Psoas muscle (tissue), 8 donors: Measurements from ENCODE around the gene EHMT1. TPM values are rescaled to one million over a fixed set of nuclear protein-coding genes. Genes with fewer than 3 reads are reported as not detected.
"Not testable (repeated sequence)": the region's sequence is repeated elsewhere in the genome, so short reads cannot be mapped to it uniquely, and the experiment has no call there.

ENCODE experiments used
- ATAC-seq, 4 donors: fragments of 200-7000 bp; cut with Tn5 transposase; one replicate each; pipeline ENCODE4 v1.9.1; 2020; ENCODE audit warnings: moderate library complexity in 3 of 4, mild to moderate bottlenecking in 2 of 4
- DNase-seq, 2 donors: peaks; one replicate each; pipeline ENCODE4 v3.0.0-alpha.2; 2020
- H3K27ac ChIP-seq: fragments of 200-600 bp; one replicate; pipeline ENCODE4 v1.8.0; 2022
- H3K27me3 ChIP-seq, 3 donors: fragments of 200-600 bp in 1 of 3; one replicate each; pipeline versions ENCODE4 v1.6.1 to v1.8.0; 2013 to 2022; ENCODE audit warnings: low read length in 2 of 3, mild to moderate bottlenecking in 2 of 3, moderate library complexity in 1 of 3; ENCODE audit not compliant: insufficient read depth in 3 of 3
- H3K36me3 ChIP-seq, 2 donors: fragments of 200-600 bp in 1 of 2; one replicate each; pipeline versions ENCODE4 v1.6.1 to v1.8.0; 2013 to 2022; ENCODE audit warnings: low read depth in 1 of 2, mild to moderate bottlenecking in 1 of 2, moderate library complexity in 1 of 2; ENCODE audit not compliant: insufficient read depth in 1 of 2
- H3K4me1 ChIP-seq: fragments of 200-600 bp; one replicate; pipeline ENCODE4 v1.8.0; 2022
- H3K4me3 ChIP-seq: fragments of 200-600 bp; one replicate; pipeline ENCODE4 v1.8.0; 2022; ENCODE audit warnings: mild to moderate bottlenecking
- H3K9me3 ChIP-seq: fragments of 200-600 bp; one replicate; pipeline ENCODE4 v1.8.0; 2022
- WGBS, 3 donors: extraction: QIAGEN DNeasy Blood & Tissue Kit; methylation state at CpG; one replicate each; pipeline versions ENCODE4 v1.1.6 to v1.1.7; 2013; 5-methylcytosine and 5-hydroxymethylcytosine counted together
- intact Hi-C, 2 donors: fragments of 100-400 bp; cut with DNase I; formaldehyde crosslinking; loops; one replicate each; pipeline versions ENCODE4 v1.11.0 to v1.14.2; 2022
- polyA plus RNA-seq, 3 donors: library from polyadenylated mRNA; stranded (reverse); fragments of 200-250 nt; gene quantifications; one replicate each; pipeline ENCODE4 v1.2.3, GENCODE V29; 2013
- total RNA-seq, 4 donors: library from RNA; stranded (reverse); fragmentation: NEBNext Ultra II Directional in 2 of 4; extraction: Animal tissue kit (Norgen Biotek cat#: 25700) in 2 of 4; gene quantifications; one replicate each; pipeline versions ENCODE4 v1.2.1 to v1.2.4, GENCODE V29; 2021 to 2023
- TF ChIP-seq, protein P1 (sequence below): fragments of 200-600 bp; IDR thresholded peaks from one replicate; pipeline ENCODE4 v1.8.0; 2022; ENCODE audit warnings: antibody characterized with exemption
- donor health status: healthy with polysubstance abuse.
- donor health status: DM: no; HTN: no; CAD: no; lungs with moderate emphysema.
- donor health status: Bipolar disorder and iron deficiency.
- donor health status: healthy.
- donor health status: DM: yes; HTN: yes; CAD: no.
- donor health status: DM: no; HTN: no; CAD: no.
- donor health status: DM: no; HTN: no; CAD: no.
- donor health status: DM: yes; HTN: yes; CAD: no.

EHMT1 gene
- total and polyA plus RNA-seq, 7 donors, result 29.0 to 49.6 (median 31.2) TPM

DNA sequence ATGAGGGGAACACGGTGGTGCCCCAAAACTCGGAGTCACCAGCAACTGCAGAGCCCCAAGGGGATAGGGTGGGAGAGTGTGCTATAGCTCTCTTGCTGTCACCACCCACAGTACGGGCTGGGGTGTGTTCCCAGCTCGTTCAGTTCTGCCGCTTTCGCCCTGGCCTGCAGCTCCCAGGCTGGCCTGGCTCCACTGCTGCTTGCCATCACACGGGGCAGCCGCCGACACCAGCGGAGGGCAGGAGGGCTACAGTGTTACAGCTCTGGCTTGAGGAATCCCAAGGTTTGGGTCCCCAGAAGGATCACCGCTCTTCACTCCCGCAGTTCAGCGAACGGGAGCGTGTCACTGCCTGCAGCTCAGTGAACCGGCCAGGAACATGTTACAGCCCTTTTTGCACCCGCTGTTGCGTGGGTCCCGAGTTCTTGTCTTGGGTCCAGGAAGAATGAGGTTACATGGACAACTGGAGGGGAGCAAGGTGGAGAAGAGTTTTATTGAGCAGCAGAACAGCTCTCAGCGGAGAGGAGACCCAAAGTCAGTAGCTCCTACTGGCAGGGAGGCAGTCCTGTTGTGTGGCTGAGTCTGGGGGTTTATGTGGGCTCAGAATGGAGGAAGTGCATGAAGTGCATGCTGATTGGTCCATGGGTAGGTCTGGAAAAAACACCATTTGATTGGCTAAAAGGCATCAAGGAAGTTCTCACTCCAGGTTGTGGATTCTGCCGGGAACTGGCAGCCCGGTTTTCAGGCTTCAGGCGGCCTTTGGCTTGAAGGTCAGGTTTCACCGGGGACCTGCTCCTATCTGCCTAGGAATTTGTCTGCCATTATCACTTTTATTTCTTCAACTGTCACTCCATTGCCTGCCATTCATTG is 113.4 kb downstream of the EHMT1 start:
- peak overlapping the region; percentile 87 for H3K27ac ChIP-seq
- intact Hi-C loops, result no loop called here
- DNase-seq (no peak), ATAC-seq (peak; percentile 47 to 74 (median 62))
- H3K4me1 ChIP-seq, result peaks cover 31% of the 10 kb centered on the region
- WGBS, 3 donors, result 36 to 57% (median 39%) methylated on average over 24 of the region's 24 CpGs
- peak overlapping the region; percentile 53 for H3K4me3 ChIP-seq
- no peaks in the 10 kb centered on the region for H3K27me3 ChIP-seq
- TF ChIP-seq, protein P1, sequence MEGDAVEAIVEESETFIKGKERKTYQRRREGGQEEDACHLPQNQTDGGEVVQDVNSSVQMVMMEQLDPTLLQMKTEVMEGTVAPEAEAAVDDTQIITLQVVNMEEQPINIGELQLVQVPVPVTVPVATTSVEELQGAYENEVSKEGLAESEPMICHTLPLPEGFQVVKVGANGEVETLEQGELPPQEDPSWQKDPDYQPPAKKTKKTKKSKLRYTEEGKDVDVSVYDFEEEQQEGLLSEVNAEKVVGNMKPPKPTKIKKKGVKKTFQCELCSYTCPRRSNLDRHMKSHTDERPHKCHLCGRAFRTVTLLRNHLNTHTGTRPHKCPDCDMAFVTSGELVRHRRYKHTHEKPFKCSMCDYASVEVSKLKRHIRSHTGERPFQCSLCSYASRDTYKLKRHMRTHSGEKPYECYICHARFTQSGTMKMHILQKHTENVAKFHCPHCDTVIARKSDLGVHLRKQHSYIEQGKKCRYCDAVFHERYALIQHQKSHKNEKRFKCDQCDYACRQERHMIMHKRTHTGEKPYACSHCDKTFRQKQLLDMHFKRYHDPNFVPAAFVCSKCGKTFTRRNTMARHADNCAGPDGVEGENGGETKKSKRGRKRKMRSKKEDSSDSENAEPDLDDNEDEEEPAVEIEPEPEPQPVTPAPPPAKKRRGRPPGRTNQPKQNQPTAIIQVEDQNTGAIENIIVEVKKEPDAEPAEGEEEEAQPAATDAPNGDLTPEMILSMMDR, result no peak
- H3K9me3 ChIP-seq, result peaks cover 7% of the 10 kb centered on the region
- peaks cover 0 to 30% of the 10 kb centered on the region in 2 donors for H3K36me3 ChIP-seq

DNA sequence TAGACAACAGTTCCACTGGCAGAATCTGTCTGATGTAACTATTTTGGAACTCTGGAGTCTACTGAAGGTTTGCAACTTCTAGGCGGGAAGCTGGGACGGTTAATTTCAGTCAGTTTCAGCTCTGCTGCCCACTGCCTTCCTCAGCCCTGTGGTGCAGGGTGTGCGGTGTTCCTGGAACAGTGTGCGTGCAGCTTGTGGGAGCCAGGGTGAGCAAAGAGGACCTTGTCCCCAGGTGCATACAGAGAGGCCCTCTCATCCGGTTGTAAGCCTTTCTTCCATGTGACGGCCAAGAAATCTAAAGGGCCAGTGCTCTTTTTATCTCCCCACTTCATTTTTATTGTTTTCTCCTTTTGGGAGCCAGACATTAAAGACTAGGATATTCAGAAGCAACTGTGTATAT is 114.6 kb downstream of the EHMT1 start:
- Histone ChIP-seq H3K27me3 (no peaks in the 10 kb centered on the region), H3K36me3 (peaks cover 2 to 29% of the 10 kb centered on the region in 2 donors), H3K27ac (no peak overlapping the region), H3K4me1 (peaks cover 31% of the 10 kb centered on the region), H3K4me3 (no peak overlapping the region), H3K9me3 (peaks cover 7% of the 10 kb centered on the region)
- ATAC-seq (no peak), DNase-seq (no peak)
- intact Hi-C loops, result no loop called here
- TF ChIP-seq, protein P1, result no peak
- whole genome bisulfite sequencing, 3 donors, result 98 to 100% (median 98%) methylated on average over 6 of the region's 6 CpGs

DNA sequence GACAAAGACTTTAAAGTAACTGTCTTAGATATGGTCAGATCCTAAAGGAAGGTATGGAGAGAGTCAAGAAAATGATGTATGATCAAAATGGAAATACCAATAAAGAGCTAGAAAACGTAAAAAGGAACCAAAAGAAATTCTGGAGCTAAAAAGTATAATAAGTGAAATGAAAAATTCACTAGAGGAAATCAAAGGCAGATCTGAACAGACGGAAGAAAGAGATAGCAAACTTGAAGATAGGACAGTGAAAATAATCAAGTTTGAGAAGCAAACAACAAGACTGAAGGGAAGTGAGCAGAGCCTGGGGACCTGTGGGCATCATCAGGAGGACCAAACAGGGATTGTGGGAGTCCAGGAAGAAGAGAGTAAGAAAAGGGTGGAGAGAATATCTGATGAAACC is 115.4 kb downstream of the EHMT1 start:
- ATAC-seq, result no peak
- H3K27me3 ChIP-seq, result no peaks in the 10 kb centered on the region
- H3K4me3 ChIP-seq, result no peak overlapping the region
- no peak for DNase-seq
- peaks cover 2 to 21% of the 10 kb centered on the region in 2 donors for H3K36me3 ChIP-seq
- no peak overlapping the region for H3K27ac ChIP-seq
- peaks cover 7% of the 10 kb centered on the region for H3K9me3 ChIP-seq
- TF ChIP-seq, protein P1, result no peak
- intact Hi-C loops, result no loop called here
- 48 to 99% (median 96%) methylated on average over 2 of the region's 2 CpGs for WGBS, 3 donors
- H3K4me1 ChIP-seq, result peaks cover 31% of the 10 kb centered on the region

DNA sequence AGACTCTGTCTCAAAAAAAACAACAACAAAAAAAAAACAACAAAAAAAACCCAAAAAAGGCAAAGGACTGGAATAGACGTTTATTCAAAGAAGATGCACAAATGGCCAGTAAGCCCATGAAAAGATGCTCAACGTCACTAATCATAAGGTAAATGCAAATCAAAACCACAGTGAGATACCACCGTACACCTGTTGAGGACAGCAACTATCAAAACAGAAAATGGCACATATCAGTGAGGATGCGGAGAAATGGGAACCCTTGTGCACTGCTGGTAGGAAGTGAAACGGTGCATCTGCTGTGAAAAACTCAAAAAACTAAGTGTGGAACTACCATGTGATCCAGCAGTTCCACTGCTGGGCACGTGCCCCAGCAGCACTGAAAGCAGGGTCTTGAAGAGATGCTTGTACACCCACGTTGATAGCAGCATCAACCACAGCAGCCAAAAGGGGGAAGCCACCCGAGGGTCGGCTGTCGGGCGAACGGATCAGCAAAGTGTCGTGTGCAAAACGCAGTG is 119.4 kb downstream of the EHMT1 start:
- H3K36me3 ChIP-seq, H3K27ac ChIP-seq, H3K9me3 ChIP-seq, ATAC-seq, H3K4me1 ChIP-seq, intact Hi-C loops, H3K27me3 ChIP-seq, DNase-seq, H3K4me3 ChIP-seq: not testable (repeated sequence)
- 88 to 91% (median 89%) methylated on average over 6 of the region's 14 CpGs for WGBS, 3 donors

DNA sequence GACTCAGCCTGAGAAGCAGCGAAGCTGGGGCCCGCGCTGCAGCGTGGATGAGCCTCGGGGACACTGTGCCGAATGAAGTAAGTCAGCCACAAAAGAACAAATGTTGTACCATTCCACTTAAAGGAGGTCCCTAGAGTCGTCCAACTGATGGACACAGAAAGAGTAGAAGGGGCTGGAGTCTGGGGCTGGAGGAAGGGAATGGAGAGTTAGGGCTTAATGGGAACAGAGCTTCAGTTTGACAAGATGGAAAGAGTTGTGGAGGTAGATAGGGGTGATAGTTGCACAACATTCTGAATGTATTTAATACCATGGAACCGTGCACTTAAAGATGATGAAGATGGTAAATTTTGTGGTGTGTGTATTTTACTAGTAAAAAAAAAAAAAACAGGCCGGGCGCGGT is 119.9 kb downstream of the EHMT1 start:
- H3K27me3 ChIP-seq, result no peaks in the 10 kb centered on the region
- TF ChIP-seq, protein P1, result no peak
- no peak for ATAC-seq
- no peak overlapping the region for H3K27ac ChIP-seq
- no peaks in the 10 kb centered on the region for H3K4me1 ChIP-seq
- H3K9me3 ChIP-seq, result peaks cover 7% of the 10 kb centered on the region
- intact Hi-C loops, result no loop called here
- WGBS, 3 donors, result 90 to 96% (median 96%) methylated on average over 7 to 10 of the region's 11 CpGs
- H3K36me3 ChIP-seq, result peaks cover 5 to 9% of the 10 kb centered on the region in 2 donors
- DNase-seq, result no peak
- no peak overlapping the region for H3K4me3 ChIP-seq
